ENCODE data around the gene RGS7BP. TPM values are rescaled to one million over a fixed set of nuclear protein-coding genes. Genes with fewer than 3 reads are reported as not detected.

RGS7BP gene
- polyA plus RNA-seq, 4 donors = 0.97 to 1.3 TPM; not detected in 2

DNA sequence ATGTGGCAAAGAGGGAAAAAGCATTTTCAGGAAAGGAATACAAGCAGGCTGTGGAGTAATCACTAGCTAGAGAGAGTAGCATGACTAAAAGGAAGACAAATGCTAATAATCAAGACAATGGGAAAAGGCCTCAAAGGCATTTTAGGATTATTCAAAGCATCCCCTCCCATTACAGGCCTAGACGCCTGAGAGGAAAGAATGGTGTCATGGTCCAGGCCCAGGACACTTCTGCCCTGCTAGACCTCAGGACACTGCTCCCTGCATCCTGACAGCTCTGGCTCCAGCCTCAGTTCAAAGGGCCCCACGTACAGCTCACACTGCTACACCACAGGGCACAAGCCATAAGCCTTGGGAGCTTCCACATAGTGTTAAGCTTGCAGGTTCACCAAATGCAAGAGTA lies 143.7 kb downstream of the RGS7BP start:
- peaks cover 0 to 13% (median 0%) of the 10 kb centered on the region in 3 donors for H3K4me1 ChIP-seq (ENCODE audit: control insufficient read depth in 3 of 3, insufficient read depth in 2 of 3, low read depth in 1 of 3, low read length in 2 of 3)
- WGBS, 3 donors = 60 to 73% (median 67%) methylated on average over 2 of the region's 2 CpGs
- FAIRE-seq (no peak), DNase-seq (no peak)
- H3K27ac ChIP-seq (ENCODE audit: low read depth in 1 of 3, low read length in 2 of 3) = no peak overlapping the region
- H3K36me3 ChIP-seq (ENCODE audit: control insufficient read depth in 3 of 3, insufficient read depth in 2 of 3, low read depth in 1 of 3, low read length in 3 of 3) = no peaks in the 10 kb centered on the region
- no peak overlapping the region for H3K4me3 ChIP-seq (ENCODE audit: low read depth in 1 of 3, low read length in 3 of 3)
- no peaks in the 10 kb centered on the region for H3K27me3 ChIP-seq (ENCODE audit: control insufficient read depth in 3 of 3, insufficient read depth in 3 of 3, low read length in 3 of 3)
- no peaks in the 10 kb centered on the region for H3K9me3 ChIP-seq (ENCODE audit: control insufficient read depth in 2 of 2, insufficient read depth in 1 of 2, low read depth in 1 of 2, low read length in 1 of 2)

DNA sequence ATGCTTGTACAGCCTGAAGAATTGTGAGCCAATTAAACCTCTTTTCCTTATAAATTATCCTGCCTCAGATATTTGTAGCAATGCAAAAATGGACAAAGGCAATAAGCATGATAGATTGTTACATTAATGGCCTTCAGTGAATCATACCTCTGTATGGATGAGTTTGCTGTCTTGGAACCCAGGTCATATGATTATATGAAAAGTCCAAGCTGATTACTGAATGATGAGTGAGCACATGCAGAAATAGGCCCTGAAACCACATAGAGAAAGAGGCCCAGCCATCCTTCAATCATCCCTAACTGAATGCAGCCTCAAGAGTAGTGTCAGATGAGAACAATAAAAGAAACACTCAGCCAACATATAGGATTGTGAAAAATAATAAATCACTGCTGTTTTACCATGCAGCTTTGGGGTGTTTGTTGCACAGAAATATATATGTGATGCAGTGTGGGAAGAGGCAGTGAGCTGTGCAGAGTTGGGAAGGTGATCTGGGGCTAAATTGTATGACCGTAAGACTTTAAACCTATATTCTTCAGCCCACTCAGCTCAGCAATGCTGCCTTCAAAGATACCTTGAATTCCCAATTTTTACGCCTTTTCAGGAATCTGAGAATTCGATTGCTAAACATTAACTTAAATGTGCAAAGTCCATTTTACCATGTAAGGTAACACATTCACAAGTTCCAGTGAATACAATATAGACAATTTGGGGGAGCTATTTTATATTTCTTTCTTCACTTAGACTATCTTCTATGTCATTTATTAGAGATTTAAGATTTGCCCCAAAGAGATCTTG lies 148.1 kb downstream of the RGS7BP start:
- Histone ChIP-seq H3K4me1 (ENCODE audit: control insufficient read depth in 3 of 3, insufficient read depth in 2 of 3, low read depth in 1 of 3, low read length in 2 of 3) (peaks cover 0 to 18% (median 0%) of the 10 kb centered on the region in 3 donors), H3K27ac (ENCODE audit: low read depth in 1 of 3, low read length in 2 of 3) (peak overlapping the region in 1 of 3 donors; percentile 61), H3K36me3 (ENCODE audit: control insufficient read depth in 3 of 3, insufficient read depth in 2 of 3, low read depth in 1 of 3, low read length in 3 of 3) (no peaks in the 10 kb centered on the region), H3K4me3 (ENCODE audit: low read depth in 1 of 3, low read length in 3 of 3) (no peak overlapping the region), H3K27me3 (ENCODE audit: control insufficient read depth in 3 of 3, insufficient read depth in 3 of 3, low read length in 3 of 3) (no peaks in the 10 kb centered on the region), H3K9me3 (ENCODE audit: control insufficient read depth in 2 of 2, insufficient read depth in 1 of 2, low read depth in 1 of 2, low read length in 1 of 2) (peaks cover 0 to 9% of the 10 kb centered on the region in 2 donors)
- FAIRE-seq = no peak
- DNase-seq = peak in 1 of 2 donors; percentile 66
- 44 to 75% (median 53%) methylated on average over 3 of the region's 3 CpGs for WGBS, 3 donors

DNA sequence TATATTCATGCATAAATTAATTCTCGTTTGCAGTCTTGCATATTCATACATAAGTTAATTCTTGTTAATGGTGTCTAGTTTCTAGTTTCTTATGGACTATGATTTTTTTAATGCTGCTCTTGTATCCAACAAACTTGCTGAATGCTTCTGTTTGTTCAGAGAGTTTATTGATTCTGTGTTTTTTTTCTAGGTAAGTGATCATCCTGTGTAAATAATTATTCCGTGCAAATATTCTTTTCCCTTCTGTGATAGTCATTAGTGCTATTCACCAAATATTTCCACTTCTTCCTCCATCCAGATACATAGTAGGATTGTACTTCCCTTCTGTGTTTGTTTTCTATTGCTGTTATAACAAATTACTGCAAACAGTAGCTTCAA lies 148.7 kb downstream of the RGS7BP start:
- Histone ChIP-seq H3K4me1 (ENCODE audit: control insufficient read depth in 3 of 3, insufficient read depth in 2 of 3, low read depth in 1 of 3, low read length in 2 of 3) (peaks cover 0 to 18% (median 0%) of the 10 kb centered on the region in 3 donors), H3K9me3 (ENCODE audit: control insufficient read depth in 2 of 2, insufficient read depth in 1 of 2, low read depth in 1 of 2, low read length in 1 of 2) (peaks cover 0 to 9% of the 10 kb centered on the region in 2 donors), H3K4me3 (ENCODE audit: low read depth in 1 of 3, low read length in 3 of 3) (no peak overlapping the region), H3K27me3 (ENCODE audit: control insufficient read depth in 3 of 3, insufficient read depth in 3 of 3, low read length in 3 of 3) (no peaks in the 10 kb centered on the region), H3K27ac (ENCODE audit: low read depth in 1 of 3, low read length in 2 of 3) (peak overlapping the region in 1 of 3 donors; percentile 61), H3K36me3 (ENCODE audit: control insufficient read depth in 3 of 3, insufficient read depth in 2 of 3, low read depth in 1 of 3, low read length in 3 of 3) (no peaks in the 10 kb centered on the region)
- WGBS, 3 donors = 35 to 54% (median 48%) methylated on average over 2 of the region's 2 CpGs
- no peak for FAIRE-seq
- DNase-seq = no peak

DNA sequence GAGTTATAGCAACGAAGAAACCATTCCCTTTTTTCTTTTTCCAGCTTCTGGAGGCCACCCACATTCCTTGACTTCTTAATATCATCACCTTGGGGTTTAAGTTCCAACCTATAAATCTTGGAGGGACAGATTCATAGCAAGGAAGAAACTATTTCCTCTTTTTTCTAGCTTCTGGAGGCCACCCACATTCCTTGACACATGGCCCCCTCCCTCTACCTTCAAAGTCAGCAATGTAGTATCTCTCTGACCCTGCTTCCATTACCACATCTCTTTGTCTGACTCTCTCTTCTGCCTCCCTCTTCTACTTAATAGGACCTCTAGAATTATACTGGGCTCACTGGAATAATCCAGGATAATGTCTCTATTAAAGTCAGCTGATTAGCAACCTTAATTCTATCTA lies 149.8 kb downstream of the RGS7BP start:
- no peaks in the 10 kb centered on the region for H3K27me3 ChIP-seq (ENCODE audit: control insufficient read depth in 3 of 3, insufficient read depth in 3 of 3, low read length in 3 of 3)
- H3K27ac ChIP-seq (ENCODE audit: low read depth in 1 of 3, low read length in 2 of 3) = no peak overlapping the region
- WGBS, 3 donors = 36 to 78% (median 77%) methylated on average over 1 of the region's 1 CpG
- peaks cover 0 to 9% of the 10 kb centered on the region in 2 donors for H3K9me3 ChIP-seq (ENCODE audit: control insufficient read depth in 2 of 2, insufficient read depth in 1 of 2, low read depth in 1 of 2, low read length in 1 of 2)
- no peak for DNase-seq
- H3K4me1 ChIP-seq (ENCODE audit: control insufficient read depth in 3 of 3, insufficient read depth in 2 of 3, low read depth in 1 of 3, low read length in 2 of 3) = peaks cover 0 to 18% (median 0%) of the 10 kb centered on the region in 3 donors
- H3K36me3 ChIP-seq (ENCODE audit: control insufficient read depth in 3 of 3, insufficient read depth in 2 of 3, low read depth in 1 of 3, low read length in 3 of 3) = no peaks in the 10 kb centered on the region
- FAIRE-seq = no peak
- H3K4me3 ChIP-seq (ENCODE audit: low read depth in 1 of 3, low read length in 3 of 3) = no peak overlapping the region

DNA sequence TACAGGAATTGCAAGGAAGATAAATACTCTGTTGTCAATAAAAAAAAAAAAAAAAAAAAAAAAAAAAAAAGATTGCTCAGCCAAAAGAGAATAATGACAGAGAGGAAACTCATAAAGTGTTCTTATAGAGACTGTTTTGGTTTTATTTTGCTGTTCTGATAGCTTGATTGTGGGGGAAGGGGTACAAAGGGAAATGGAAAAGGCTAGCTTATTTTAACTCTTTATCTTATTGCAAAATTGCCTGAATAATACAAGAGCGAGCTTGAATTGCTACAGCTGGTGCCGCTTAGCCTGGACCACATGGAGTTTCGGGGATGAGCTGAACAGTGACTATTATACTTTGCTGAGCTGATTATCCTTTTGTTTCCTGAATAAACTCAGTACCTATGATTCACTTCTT lies 153.5 kb downstream of the RGS7BP start:
- FAIRE-seq (no peak), DNase-seq (no peak)
- peaks cover 0 to 9% of the 10 kb centered on the region in 2 donors for H3K9me3 ChIP-seq (ENCODE audit: control insufficient read depth in 2 of 2, insufficient read depth in 1 of 2, low read depth in 1 of 2, low read length in 1 of 2)
- no peaks in the 10 kb centered on the region for H3K27me3 ChIP-seq (ENCODE audit: control insufficient read depth in 3 of 3, insufficient read depth in 3 of 3, low read length in 3 of 3)
- 72 to 97% (median 88%) methylated on average over 3 of the region's 3 CpGs for WGBS, 3 donors
- H3K4me3 ChIP-seq (ENCODE audit: low read depth in 1 of 3, low read length in 3 of 3) = no peak overlapping the region
- peaks cover 0 to 6% (median 0%) of the 10 kb centered on the region in 3 donors for H3K4me1 ChIP-seq (ENCODE audit: control insufficient read depth in 3 of 3, insufficient read depth in 2 of 3, low read depth in 1 of 3, low read length in 2 of 3)
- H3K36me3 ChIP-seq (ENCODE audit: control insufficient read depth in 3 of 3, insufficient read depth in 2 of 3, low read depth in 1 of 3, low read length in 3 of 3) = no peaks in the 10 kb centered on the region
- no peak overlapping the region for H3K27ac ChIP-seq (ENCODE audit: low read depth in 1 of 3, low read length in 2 of 3)

Other genes with a start within 250 kb of the RGS7BP start
- gene SHISAL2B, start 184.5 kb downstream of the RGS7BP start, polyA plus RNA-seq = under 1 TPM in 1 of 4 donors, not detected in 3; 0.18 TPM

All from small intestine (tissue), 7 donors.